ENCODE results near the gene TMEM164.

DNA sequence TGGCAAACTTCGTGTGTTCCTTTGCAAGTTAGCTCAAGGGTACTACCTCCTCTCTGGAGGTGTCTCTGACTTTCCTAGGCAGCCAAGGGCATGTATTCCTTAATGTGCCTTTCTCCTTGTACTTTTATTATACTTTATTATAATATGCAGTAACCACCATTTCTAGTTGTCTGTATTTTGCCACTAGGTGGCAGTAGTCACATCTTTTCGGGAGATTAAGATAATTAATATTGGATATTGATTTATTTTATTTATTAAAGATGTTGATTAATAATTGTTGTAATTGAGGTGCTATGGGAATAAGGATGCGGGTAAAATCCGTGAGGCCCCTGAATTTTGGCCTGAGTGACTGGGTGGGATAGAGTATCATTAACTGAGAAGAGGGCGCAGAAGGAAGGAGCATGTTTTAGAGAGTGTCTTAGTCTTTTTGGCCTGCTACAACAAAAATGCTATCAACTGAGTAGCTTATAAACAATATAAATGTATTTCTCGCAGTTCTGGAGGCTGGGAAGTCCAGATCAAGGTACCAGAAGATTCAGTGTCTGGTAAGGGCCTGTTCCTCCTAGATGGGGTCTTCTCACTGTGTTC, 153.3 kb downstream of the TMEM164 start:
- TF ChIP-seq, protein P1, sequence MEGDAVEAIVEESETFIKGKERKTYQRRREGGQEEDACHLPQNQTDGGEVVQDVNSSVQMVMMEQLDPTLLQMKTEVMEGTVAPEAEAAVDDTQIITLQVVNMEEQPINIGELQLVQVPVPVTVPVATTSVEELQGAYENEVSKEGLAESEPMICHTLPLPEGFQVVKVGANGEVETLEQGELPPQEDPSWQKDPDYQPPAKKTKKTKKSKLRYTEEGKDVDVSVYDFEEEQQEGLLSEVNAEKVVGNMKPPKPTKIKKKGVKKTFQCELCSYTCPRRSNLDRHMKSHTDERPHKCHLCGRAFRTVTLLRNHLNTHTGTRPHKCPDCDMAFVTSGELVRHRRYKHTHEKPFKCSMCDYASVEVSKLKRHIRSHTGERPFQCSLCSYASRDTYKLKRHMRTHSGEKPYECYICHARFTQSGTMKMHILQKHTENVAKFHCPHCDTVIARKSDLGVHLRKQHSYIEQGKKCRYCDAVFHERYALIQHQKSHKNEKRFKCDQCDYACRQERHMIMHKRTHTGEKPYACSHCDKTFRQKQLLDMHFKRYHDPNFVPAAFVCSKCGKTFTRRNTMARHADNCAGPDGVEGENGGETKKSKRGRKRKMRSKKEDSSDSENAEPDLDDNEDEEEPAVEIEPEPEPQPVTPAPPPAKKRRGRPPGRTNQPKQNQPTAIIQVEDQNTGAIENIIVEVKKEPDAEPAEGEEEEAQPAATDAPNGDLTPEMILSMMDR (IDR thresholded peaks at IDR 0.05): peak; percentile 25 to 79 (median 42)
- no peak for TF ChIP-seq POLR2A (IDR thresholded peaks at IDR 0.05)

All from adrenal gland (tissue), 5 donors.